Measurements from ENCODE around the gene ZFPM1.

Gene ZFPM1

GRCh38 chr16:88479793-88480760, 27.0 kb downstream of the ZFPM1 start:
- no peaks in the 10 kb centered on the region for H3K79me1 ChIP-seq (ENCODE audit: low read length)
- H2BK5ac ChIP-seq (ENCODE audit: low read depth, low read length, poor library complexity), result no peak overlapping the region
- no peak overlapping the region for H4K12ac ChIP-seq (ENCODE audit: low read depth, low read length)
- H3K27ac ChIP-seq (ENCODE audit: low read depth, low read length), result no peak overlapping the region
- no peak for DNase-seq
- no peaks in the 10 kb centered on the region for H3K79me2 ChIP-seq (ENCODE audit: control insufficient read depth, insufficient read depth, low read length, poor library complexity)
- H3K9ac ChIP-seq (ENCODE audit: low read length), result no peak overlapping the region
- peaks cover 2% of the 10 kb centered on the region for H3K9me3 ChIP-seq (ENCODE audit: insufficient read depth, low read depth, low read length)
- H3K4me3 ChIP-seq (ENCODE audit: low read depth, low read length), result no peak overlapping the region
- no peak overlapping the region for H2BK120ac ChIP-seq (ENCODE audit: insufficient read depth, low read length, poor library complexity)
- no peak overlapping the region for H2AFZ ChIP-seq (ENCODE audit: insufficient read depth, low read length, poor library complexity)
- no peaks in the 10 kb centered on the region for H3K4me1 ChIP-seq (ENCODE audit: control insufficient read depth in 1 of 2, insufficient read depth in 2 of 2, low read length in 2 of 2)
- no peak overlapping the region for H4K91ac ChIP-seq (ENCODE audit: low read depth, low read length)
- peaks cover 0 to 3% of the 10 kb centered on the region in 2 experiments for H3K36me3 ChIP-seq (ENCODE audit: control insufficient read depth in 1 of 2, insufficient read depth in 2 of 2, low read length in 2 of 2)
- H3K18ac ChIP-seq (ENCODE audit: low read length), result no peak overlapping the region
- H4K8ac ChIP-seq (ENCODE audit: low read depth, low read length), result no peak overlapping the region
- no peaks in the 10 kb centered on the region for H3K27me3 ChIP-seq (ENCODE audit: insufficient read depth, low read length)
- H2AK5ac ChIP-seq (ENCODE audit: low read length), result no peak overlapping the region
- WGBS (ENCODE audit: extremely low coverage, insufficient coverage, insufficient read length), result 100% methylated on average over 5 of the region's 28 CpGs
- no peak overlapping the region for H3K4ac ChIP-seq (ENCODE audit: low read depth, low read length)
- H3K4me2 ChIP-seq (ENCODE audit: low read length), result no peak overlapping the region
- no peak overlapping the region for H3K14ac ChIP-seq (ENCODE audit: low read length)
- no peak overlapping the region for H3K23ac ChIP-seq (ENCODE audit: low read length)
- no peak overlapping the region for H2BK12ac ChIP-seq (ENCODE audit: low read length)

GRCh38 chr16:88480829-88481228, 27.7 kb downstream of the ZFPM1 start:
- Histone ChIP-seq H4K12ac (ENCODE audit: low read depth, low read length) (no peak overlapping the region), H4K8ac (ENCODE audit: low read depth, low read length) (no peak overlapping the region), H3K9me3 (ENCODE audit: insufficient read depth, low read depth, low read length) (no peaks in the 10 kb centered on the region), H3K27ac (ENCODE audit: low read depth, low read length) (no peak overlapping the region), H3K4me1 (ENCODE audit: control insufficient read depth in 1 of 2, insufficient read depth in 2 of 2, low read length in 2 of 2) (no peaks in the 10 kb centered on the region), H3K36me3 (ENCODE audit: control insufficient read depth in 1 of 2, insufficient read depth in 2 of 2, low read length in 2 of 2) (peaks cover under 1 to 4% of the 10 kb centered on the region in 2 experiments), H3K4ac (ENCODE audit: low read depth, low read length) (no peak overlapping the region), H3K79me2 (ENCODE audit: control insufficient read depth, insufficient read depth, low read length, poor library complexity) (no peaks in the 10 kb centered on the region), H2BK5ac (ENCODE audit: low read depth, low read length, poor library complexity) (no peak overlapping the region), H2AFZ (ENCODE audit: insufficient read depth, low read length, poor library complexity) (no peak overlapping the region), H3K18ac (ENCODE audit: low read length) (no peak overlapping the region), H3K9ac (ENCODE audit: low read length) (no peak overlapping the region), H2AK5ac (ENCODE audit: low read length) (no peak overlapping the region), H3K27me3 (ENCODE audit: insufficient read depth, low read length) (no peaks in the 10 kb centered on the region), H2BK120ac (ENCODE audit: insufficient read depth, low read length, poor library complexity) (no peak overlapping the region), H3K4me2 (ENCODE audit: low read length) (no peak overlapping the region), H3K79me1 (ENCODE audit: low read length) (no peaks in the 10 kb centered on the region), H3K23ac (ENCODE audit: low read length) (no peak overlapping the region), H2BK12ac (ENCODE audit: low read length) (no peak overlapping the region), H4K91ac (ENCODE audit: low read depth, low read length) (no peak overlapping the region), H3K14ac (ENCODE audit: low read length) (no peak overlapping the region), H3K4me3 (ENCODE audit: low read depth, low read length) (no peak overlapping the region)
- WGBS (ENCODE audit: extremely low coverage, insufficient coverage, insufficient read length), result no CpG with 5 or more reads among the region's 19 CpGs
- DNase-seq, result no peak

- Histone ChIP-seq H3K4me2 (ENCODE audit: low read length) (no peak overlapping the region), H2AK5ac (ENCODE audit: low read length) (no peak overlapping the region), H4K91ac (ENCODE audit: low read depth, low read length) (no peak overlapping the region), H2BK12ac (ENCODE audit: low read length) (no peak overlapping the region), H3K18ac (ENCODE audit: low read length) (no peak overlapping the region), H4K8ac (ENCODE audit: low read depth, low read length) (no peak overlapping the region), H3K23ac (ENCODE audit: low read length) (no peak overlapping the region), H3K36me3 (ENCODE audit: control insufficient read depth in 1 of 2, insufficient read depth in 2 of 2, low read length in 2 of 2) (peaks cover 3 to 13% of the 10 kb centered on the region in 2 experiments), H3K27me3 (ENCODE audit: insufficient read depth, low read length) (no peaks in the 10 kb centered on the region), H3K79me2 (ENCODE audit: control insufficient read depth, insufficient read depth, low read length, poor library complexity) (no peaks in the 10 kb centered on the region), H2AFZ (ENCODE audit: insufficient read depth, low read length, poor library complexity) (no peak overlapping the region), H3K14ac (ENCODE audit: low read length) (no peak overlapping the region), H4K12ac (ENCODE audit: low read depth, low read length) (no peak overlapping the region), H2BK120ac (ENCODE audit: insufficient read depth, low read length, poor library complexity) (no peak overlapping the region), H2BK5ac (ENCODE audit: low read depth, low read length, poor library complexity) (no peak overlapping the region), H3K9ac (ENCODE audit: low read length) (no peak overlapping the region), H3K4ac (ENCODE audit: low read depth, low read length) (no peak overlapping the region), H3K4me3 (ENCODE audit: low read depth, low read length) (no peak overlapping the region), H3K4me1 (ENCODE audit: control insufficient read depth in 1 of 2, insufficient read depth in 2 of 2, low read length in 2 of 2) (no peaks in the 10 kb centered on the region), H3K27ac (ENCODE audit: low read depth, low read length) (no peak overlapping the region), H3K79me1 (ENCODE audit: low read length) (no peaks in the 10 kb centered on the region), H3K9me3 (ENCODE audit: insufficient read depth, low read depth, low read length) (peaks cover 5% of the 10 kb centered on the region)
- no CpG with 5 or more reads among the region's 9 CpGs for WGBS (ENCODE audit: extremely low coverage, insufficient coverage, insufficient read length)
- DNase-seq, result no peak
Measured at GRCh38 chr16:88481851-88482250, 28.8 kb downstream of the ZFPM1 start.

- Histone ChIP-seq H4K8ac (ENCODE audit: low read depth, low read length) (no peak overlapping the region), H3K18ac (ENCODE audit: low read length) (no peak overlapping the region), H3K4me2 (ENCODE audit: low read length) (no peak overlapping the region), H3K27me3 (ENCODE audit: insufficient read depth, low read length) (no peaks in the 10 kb centered on the region), H3K79me2 (ENCODE audit: control insufficient read depth, insufficient read depth, low read length, poor library complexity) (no peaks in the 10 kb centered on the region), H3K9me3 (ENCODE audit: insufficient read depth, low read depth, low read length) (peaks cover 5% of the 10 kb centered on the region), H2AK5ac (ENCODE audit: low read length) (no peak overlapping the region), H3K36me3 (ENCODE audit: control insufficient read depth in 1 of 2, insufficient read depth in 2 of 2, low read length in 2 of 2) (peaks cover 3 to 13% of the 10 kb centered on the region in 2 experiments), H2BK12ac (ENCODE audit: low read length) (no peak overlapping the region), H3K14ac (ENCODE audit: low read length) (no peak overlapping the region), H2AFZ (ENCODE audit: insufficient read depth, low read length, poor library complexity) (no peak overlapping the region), H3K23ac (ENCODE audit: low read length) (no peak overlapping the region), H3K4ac (ENCODE audit: low read depth, low read length) (no peak overlapping the region), H2BK5ac (ENCODE audit: low read depth, low read length, poor library complexity) (no peak overlapping the region), H4K12ac (ENCODE audit: low read depth, low read length) (no peak overlapping the region), H3K79me1 (ENCODE audit: low read length) (no peaks in the 10 kb centered on the region), H4K91ac (ENCODE audit: low read depth, low read length) (no peak overlapping the region), H3K4me3 (ENCODE audit: low read depth, low read length) (no peak overlapping the region), H3K4me1 (ENCODE audit: control insufficient read depth in 1 of 2, insufficient read depth in 2 of 2, low read length in 2 of 2) (no peaks in the 10 kb centered on the region), H3K9ac (ENCODE audit: low read length) (no peak overlapping the region), H2BK120ac (ENCODE audit: insufficient read depth, low read length, poor library complexity) (no peak overlapping the region), H3K27ac (ENCODE audit: low read depth, low read length) (no peak overlapping the region)
- WGBS (ENCODE audit: extremely low coverage, insufficient coverage, insufficient read length), result no CpG with 5 or more reads among the region's 22 CpGs
- no peak for DNase-seq
Measured at GRCh38 chr16:88482630-88483391, 29.7 kb downstream of the ZFPM1 start.

All from trophoblast cell (in vitro differentiated cells and primary cell).